ENCODE data around the gene NTN1.

NTN1 gene

GRCh38 chr17:9028988-9029570 lies 7.8 kb downstream of the NTN1 start:
- Histone ChIP-seq H3K36me3 (ENCODE audit: insufficient read depth, low read length) (no peaks in the 10 kb centered on the region), H3K4me1 (ENCODE audit: insufficient read depth, low read length, severe bottlenecking) (no peaks in the 10 kb centered on the region), H3K9me2 (ENCODE audit: low read depth, low read length) (no peaks in the 10 kb centered on the region), H3K27me3 (ENCODE audit: insufficient read depth, low read length) (no peaks in the 10 kb centered on the region; the same call in 1 of the 2 replicates), H3K4me2 (ENCODE audit: low read length) (no peak overlapping the region), H3K9ac (ENCODE audit: low read length) (no peak overlapping the region), H3K79me2 (ENCODE audit: insufficient read depth, low read length) (no peaks in the 10 kb centered on the region), H4K20me1 (ENCODE audit: insufficient read depth, low read length) (no peaks in the 10 kb centered on the region), H3F3A (ENCODE audit: insufficient read depth, low read length) (no peaks in the 10 kb centered on the region), H3K4me3 (ENCODE audit: low read depth, low read length, poor library complexity, severe bottlenecking) (no peak overlapping the region), H3K9me3 (ENCODE audit: low read length) (no peaks in the 10 kb centered on the region), H2AFZ (ENCODE audit: low read length) (no peak overlapping the region), H3K27ac (ENCODE audit: low read depth, low read length, poor library complexity, severe bottlenecking) (no peak overlapping the region)
- TF ChIP-seq EZH2 (IDR thresholded peaks at IDR 0.05; ENCODE audit: borderline replicate concordance, low read length) (no peak), CTCF (IDR thresholded peaks at IDR 0.05; ENCODE audit: low read length) (no peak)

DNA sequence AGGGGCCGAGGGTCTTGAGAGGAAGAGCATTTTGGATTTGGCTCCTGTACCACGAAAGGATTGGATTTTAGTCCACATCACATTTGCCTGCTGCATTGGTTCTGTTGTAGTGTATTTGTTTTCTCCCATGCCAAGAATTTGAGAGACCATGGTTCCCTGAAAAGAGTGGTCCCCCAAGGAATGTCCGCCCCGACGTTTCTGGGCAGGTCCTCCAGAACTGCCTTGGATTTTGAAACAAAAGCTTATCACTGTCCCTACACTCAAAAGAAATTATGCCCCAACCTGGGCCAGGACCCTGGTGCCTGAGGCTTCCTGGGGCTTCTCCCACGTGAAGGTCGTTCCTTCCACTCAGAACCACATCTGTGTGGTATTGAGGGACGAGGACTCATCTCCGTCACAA lies 10.8 kb downstream of the NTN1 start:
- Histone ChIP-seq H3K36me3 (ENCODE audit: insufficient read depth, low read length) (no peaks in the 10 kb centered on the region), H3K27me3 (ENCODE audit: insufficient read depth, low read length) (no peaks in the 10 kb centered on the region; the same call in 1 of the 2 replicates), H4K20me1 (ENCODE audit: insufficient read depth, low read length) (no peaks in the 10 kb centered on the region), H3K4me2 (ENCODE audit: low read length) (no peak overlapping the region), H2AFZ (ENCODE audit: low read length) (no peak overlapping the region), H3K9me2 (ENCODE audit: low read depth, low read length) (no peaks in the 10 kb centered on the region), H3K79me2 (ENCODE audit: insufficient read depth, low read length) (no peaks in the 10 kb centered on the region), H3F3A (ENCODE audit: insufficient read depth, low read length) (no peaks in the 10 kb centered on the region), H3K27ac (ENCODE audit: low read depth, low read length, poor library complexity, severe bottlenecking) (no peak overlapping the region), H3K9me3 (ENCODE audit: low read length) (no peaks in the 10 kb centered on the region), H3K9ac (ENCODE audit: low read length) (no peak overlapping the region), H3K4me3 (ENCODE audit: low read depth, low read length, poor library complexity, severe bottlenecking) (no peak overlapping the region), H3K4me1 (ENCODE audit: insufficient read depth, low read length, severe bottlenecking) (no peaks in the 10 kb centered on the region)
- TF ChIP-seq CTCF (IDR thresholded peaks at IDR 0.05; ENCODE audit: low read length) = no peak
- TF ChIP-seq EZH2 (IDR thresholded peaks at IDR 0.05; ENCODE audit: borderline replicate concordance, low read length) = no peak

- H3K27ac ChIP-seq (ENCODE audit: low read depth, low read length, poor library complexity, severe bottlenecking) = no peak overlapping the region
- H3K27me3 ChIP-seq (ENCODE audit: insufficient read depth, low read length) = no peaks in the 10 kb centered on the region; the same call in 1 of the 2 replicates
- no peaks in the 10 kb centered on the region for H3K9me3 ChIP-seq (ENCODE audit: low read length)
- H3K4me1 ChIP-seq (ENCODE audit: insufficient read depth, low read length, severe bottlenecking) = no peaks in the 10 kb centered on the region
- no peaks in the 10 kb centered on the region for H3K9me2 ChIP-seq (ENCODE audit: low read depth, low read length)
- H3K4me2 ChIP-seq (ENCODE audit: low read length) = no peak overlapping the region
- TF ChIP-seq EZH2 (IDR thresholded peaks at IDR 0.05; ENCODE audit: borderline replicate concordance, low read length) (no peak), CTCF (IDR thresholded peaks at IDR 0.05; ENCODE audit: low read length) (no peak)
- H4K20me1 ChIP-seq (ENCODE audit: insufficient read depth, low read length) = no peaks in the 10 kb centered on the region
- H3F3A ChIP-seq (ENCODE audit: insufficient read depth, low read length) = no peaks in the 10 kb centered on the region
- H3K9ac ChIP-seq (ENCODE audit: low read length) = no peak overlapping the region
- H2AFZ ChIP-seq (ENCODE audit: low read length) = no peak overlapping the region
- no peak overlapping the region for H3K4me3 ChIP-seq (ENCODE audit: low read depth, low read length, poor library complexity, severe bottlenecking)
- no peaks in the 10 kb centered on the region for H3K36me3 ChIP-seq (ENCODE audit: insufficient read depth, low read length)
- H3K79me2 ChIP-seq (ENCODE audit: insufficient read depth, low read length) = no peaks in the 10 kb centered on the region
Observed at GRCh38 chr17:9032583-9032982, 11.3 kb downstream of the NTN1 start.

All from OCI-LY1 (cell line).